Amygdala (tissue), 56 donors: ENCODE data around the gene HPSE2.
"Not testable (repeated sequence)": the region's sequence is repeated elsewhere in the genome, so short reads cannot be mapped to it uniquely, and the experiment has no call there.

Experiments
- DNase-seq, 56 donors: peaks; one replicate each; lab custom pipeline; 2025; lab: John Stamatoyannopoulos, UW

Gene HPSE2

DNA sequence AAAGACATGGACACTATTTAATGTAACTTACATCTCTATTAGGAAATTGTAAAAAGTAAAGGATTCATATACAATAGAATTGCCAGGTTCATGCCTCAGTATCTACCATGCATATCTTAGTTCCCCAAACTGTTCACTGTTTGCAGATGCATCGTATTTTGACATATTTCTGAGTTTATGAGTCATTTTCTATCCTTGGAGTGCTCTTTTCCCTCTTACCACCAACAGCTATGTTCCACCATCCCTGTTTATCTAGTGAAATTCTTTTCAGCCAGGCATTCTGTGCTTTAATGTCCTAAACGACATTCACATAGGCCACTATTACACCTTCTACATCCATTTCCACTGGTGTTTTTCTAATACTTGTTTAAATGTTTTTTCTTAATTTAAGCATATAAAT, 649.6 kb downstream of the HPSE2 start:
- no peak for DNase-seq

DNA sequence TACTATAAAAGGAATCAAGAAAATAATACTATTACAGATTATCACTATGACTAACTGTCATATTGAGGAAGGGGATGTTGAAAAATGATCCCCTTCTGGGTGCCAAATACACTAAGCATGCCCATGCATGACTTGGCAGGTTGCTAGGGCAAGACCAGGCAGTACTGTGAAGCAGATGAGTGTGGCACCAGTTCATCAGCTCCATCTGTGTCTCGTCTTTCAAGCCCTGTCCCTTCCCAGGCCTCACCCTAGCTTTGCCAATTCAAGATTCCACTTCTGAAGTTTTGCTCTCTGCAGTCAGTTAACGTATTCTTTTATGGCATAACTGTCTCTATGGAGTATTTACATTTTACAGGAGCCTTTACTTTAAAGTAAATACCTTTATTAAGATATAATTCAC, 653.3 kb downstream of the HPSE2 start:
- DNase-seq, result no peak

- DNase-seq, result no peak
Measured at GRCh38 chr10:98577578-98577977, 658.1 kb downstream of the HPSE2 start.

GRCh38 chr10:98577168-98577567, 658.5 kb downstream of the HPSE2 start:
- no peak for DNase-seq

GRCh38 chr10:98576096-98576495, 659.6 kb downstream of the HPSE2 start:
- no peak for DNase-seq

- no peak for DNase-seq
Measured at GRCh38 chr10:98572594-98572993, 663.1 kb downstream of the HPSE2 start.

GRCh38 chr10:98570834-98571233, 664.8 kb downstream of the HPSE2 start:
- no peak for DNase-seq

GRCh38 chr10:98569853-98570252, 665.8 kb downstream of the HPSE2 start:
- no peak for DNase-seq

GRCh38 chr10:98568551-98568950, 667.1 kb downstream of the HPSE2 start:
- no peak for DNase-seq

- DNase-seq, result no peak
Measured at GRCh38 chr10:98567391-98568133, 668.1 kb downstream of the HPSE2 start.

GRCh38 chr10:98563811-98564210, 671.8 kb downstream of the HPSE2 start:
- no peak for DNase-seq

DNA sequence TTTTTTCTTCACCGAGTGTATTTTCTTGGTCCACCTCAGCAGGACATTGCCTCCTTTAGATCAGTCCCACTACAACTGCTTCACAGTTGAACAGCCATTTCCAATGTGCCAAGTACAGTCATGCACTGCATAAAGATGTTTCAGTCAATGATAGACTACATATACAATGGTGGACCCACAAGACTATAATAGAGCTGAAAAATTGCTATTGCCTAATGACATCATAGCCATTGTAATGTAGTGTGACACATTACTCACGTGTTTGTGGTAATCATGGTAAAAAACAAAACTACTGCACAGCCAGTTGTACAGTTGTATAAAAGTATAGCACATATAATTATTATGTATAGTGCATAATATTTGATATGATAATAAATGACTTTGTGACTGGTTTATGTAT, 675.1 kb downstream of the HPSE2 start:
- no peak for DNase-seq

GRCh38 chr10:98556061-98556460, 679.6 kb downstream of the HPSE2 start:
- no peak for DNase-seq

GRCh38 chr10:98555021-98555619, 680.5 kb downstream of the HPSE2 start:
- DNase-seq, result no peak

- not testable (repeated sequence) for DNase-seq
Measured at GRCh38 chr10:98541561-98541960, 694.1 kb downstream of the HPSE2 start.

GRCh38 chr10:98539578-98539977, 696.1 kb downstream of the HPSE2 start:
- DNase-seq, result no peak

DNA sequence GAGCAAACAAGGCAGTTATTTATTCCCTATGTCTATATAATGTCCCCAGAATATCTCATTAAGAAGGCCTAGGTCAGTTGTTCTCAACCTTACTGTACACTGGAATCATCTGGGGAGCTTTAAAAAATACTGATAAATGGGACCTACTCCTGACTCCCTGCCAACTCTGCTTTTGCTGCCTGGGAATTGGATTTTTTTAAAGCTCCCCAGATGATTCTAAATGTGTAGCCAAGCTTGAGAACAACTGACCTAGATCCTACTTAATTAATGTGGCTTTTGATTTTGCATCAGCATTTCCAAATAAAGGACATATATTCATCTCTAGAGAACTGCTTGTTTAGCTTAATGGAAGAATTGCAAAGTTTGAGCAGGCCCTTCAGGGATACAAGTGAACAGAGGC, 697.2 kb downstream of the HPSE2 start:
- DNase-seq, result no peak

- no peak for DNase-seq
Measured at GRCh38 chr10:98536551-98536950, 699.1 kb downstream of the HPSE2 start.

GRCh38 chr10:98533746-98534445, 701.8 kb downstream of the HPSE2 start:
- DNase-seq, result no peak

- DNase-seq, result no peak
Measured at GRCh38 chr10:98533241-98533640, 702.4 kb downstream of the HPSE2 start.

DNA sequence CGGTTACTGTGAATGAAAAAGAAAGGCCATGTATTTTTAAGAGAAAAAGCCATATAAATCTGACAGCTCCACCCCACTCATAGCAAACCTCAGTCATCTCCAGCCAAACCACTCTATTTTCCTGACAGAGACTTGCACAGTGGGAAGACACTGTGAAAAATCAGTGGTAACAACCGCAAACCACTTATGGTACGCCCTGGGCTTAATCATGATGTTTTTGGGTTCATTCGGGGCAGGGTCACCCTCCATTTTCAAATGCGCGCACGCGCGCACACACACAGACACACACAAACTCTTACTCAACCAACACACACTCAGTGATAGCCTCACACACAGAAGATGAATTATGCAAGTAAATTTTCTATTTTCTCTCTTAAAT, 706.9 kb downstream of the HPSE2 start:
- DNase-seq, result no peak
